HUDEP-2 (cell line): Measurements from ENCODE around the gene EVI5.
A peak's percentile ranks its signal among the peaks of the same experiment; 100 is the strongest.

ENCODE experiments used
- DNase-seq, 76 experiments: peaks; one replicate each; lab custom pipeline; 2025; ENCODE audit not compliant: unreplicated experiment in 76 of 76; lab: John Stamatoyannopoulos, UW

The EVI5 gene

DNA sequence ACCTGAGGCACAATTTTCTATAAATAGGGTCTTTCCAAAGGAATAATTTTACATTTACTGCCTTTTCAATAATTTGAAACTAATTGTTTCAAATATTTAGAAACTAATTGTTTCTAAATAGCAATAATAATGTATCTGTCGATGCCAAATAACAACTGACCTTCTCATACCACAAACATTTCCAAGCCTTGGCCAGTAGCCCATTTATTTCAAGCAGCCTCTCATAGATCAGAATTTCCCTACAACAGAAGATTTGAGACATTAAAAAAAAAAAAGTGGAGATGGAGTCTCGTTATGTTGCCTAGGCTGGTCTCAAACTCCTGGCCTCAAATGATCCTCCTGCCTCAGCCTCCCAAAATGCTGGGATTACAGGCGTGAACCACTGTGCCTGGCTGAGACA, 296.1 kb downstream of the EVI5 start:
- no peak for DNase-seq

GRCh38 chr1:92488416-92488815, 296.5 kb downstream of the EVI5 start:
- no peak for DNase-seq

GRCh38 chr1:92487078-92487605, 297.8 kb downstream of the EVI5 start:
- DNase-seq: no peak

DNA sequence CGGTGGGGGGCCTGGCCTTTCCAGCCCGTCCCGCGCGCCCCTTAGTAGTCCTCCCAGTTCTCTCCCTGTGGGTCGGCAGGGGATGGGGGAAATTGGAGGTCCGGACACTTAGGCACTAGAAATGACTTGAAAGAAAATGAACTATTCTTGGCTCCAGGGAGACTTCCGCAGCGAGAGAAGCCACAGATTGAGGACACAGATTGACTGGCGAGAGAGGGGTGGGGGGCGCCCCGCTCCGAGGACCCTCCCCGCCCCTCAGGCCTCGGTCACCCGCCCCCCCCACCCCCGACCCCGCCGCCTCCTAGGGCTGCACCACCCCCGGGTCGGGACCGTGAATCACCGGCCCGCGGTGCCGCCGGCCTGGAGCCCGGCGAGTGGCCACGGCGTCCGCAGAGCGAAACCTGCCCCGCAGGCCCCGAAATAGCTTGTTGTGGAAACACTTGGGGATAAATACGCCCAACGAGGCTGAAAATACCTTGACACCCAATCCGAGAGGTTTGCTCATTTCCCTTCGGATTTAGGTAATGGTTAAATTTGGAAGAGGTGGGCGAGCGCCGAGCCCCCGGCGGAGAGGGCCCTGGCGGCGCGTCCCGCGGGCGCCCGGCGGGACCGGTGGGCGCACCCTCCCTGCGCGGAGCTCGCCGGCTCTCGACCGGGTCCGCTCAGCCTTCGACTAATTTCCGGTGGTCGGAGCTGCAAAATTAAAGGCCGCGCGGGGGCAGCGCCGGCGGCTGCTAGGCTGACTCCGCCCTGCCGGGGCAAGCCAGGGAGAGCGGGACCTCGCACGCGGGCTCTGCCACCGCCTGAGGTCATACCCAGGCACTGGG, 298.4 kb downstream of the EVI5 start, which contains the start of gene GFI1:
TSS of gene GFI1 (minus strand) at position 675 of the 827 bp plus-strand sequence. CDS start 3,438 bp downstream, outside the sequence.
- peak in 9 of 76 experiments; percentile 7 to 32 (median 12) for DNase-seq

- DNase-seq: peak in 6 of 76 experiments; percentile 3 to 15 (median 10)
Measured at GRCh38 chr1:92485381-92486250, 299.3 kb downstream of the EVI5 start.

DNA sequence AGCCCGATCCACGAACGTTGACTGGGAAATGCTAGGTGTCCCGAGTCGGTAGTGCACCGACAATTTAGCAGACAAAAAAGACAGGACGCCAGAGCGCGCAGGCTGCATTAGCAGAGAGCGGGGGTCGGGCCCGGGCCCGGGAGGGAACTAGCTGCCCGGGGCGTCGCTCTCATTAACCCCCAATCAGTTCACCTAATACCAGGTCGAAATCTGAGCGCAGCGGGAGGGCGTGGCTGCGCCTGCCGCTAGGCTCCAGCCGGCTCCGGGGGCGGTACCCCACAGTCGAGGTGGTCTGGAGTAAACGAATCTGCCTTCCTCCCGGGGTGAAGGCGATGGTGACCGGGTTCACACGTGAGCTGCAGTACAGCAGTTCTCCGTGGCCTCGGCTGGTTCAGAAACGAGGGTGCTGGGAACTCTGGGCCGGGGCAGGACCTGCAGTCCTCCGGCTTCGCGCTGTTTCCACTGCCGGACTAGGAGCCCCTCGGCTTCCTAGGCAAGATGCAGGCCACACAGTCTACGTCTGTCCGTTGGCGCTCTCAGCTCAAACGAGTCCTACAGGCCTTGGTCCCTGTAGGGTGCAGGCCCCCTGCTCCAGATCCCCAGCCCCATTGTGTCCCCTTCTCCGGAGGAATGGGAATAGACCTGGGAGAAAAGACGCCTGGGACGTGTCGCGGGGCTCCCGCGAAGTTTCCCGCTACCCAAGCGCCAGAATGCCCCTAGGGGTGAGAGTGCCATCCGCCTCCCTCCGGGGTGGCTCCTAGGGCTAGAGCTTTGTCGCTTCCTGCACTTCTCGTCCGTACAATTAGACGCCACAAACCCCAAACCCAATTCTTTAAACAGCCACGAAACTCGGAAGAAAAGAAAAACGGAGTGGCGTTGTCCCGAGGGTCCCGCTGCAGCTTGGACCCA, 300.2 kb downstream of the EVI5 start:
- DNase-seq: peak in 2 of 76 experiments; percentile 16 to 18

GRCh38 chr1:92483610-92484471, 301.1 kb downstream of the EVI5 start:
- no peak for DNase-seq

- DNase-seq: no peak
Measured at GRCh38 chr1:92482665-92483609, 302.0 kb downstream of the EVI5 start.

GRCh38 chr1:92481971-92482664, 302.8 kb downstream of the EVI5 start:
- DNase-seq: no peak

DNA sequence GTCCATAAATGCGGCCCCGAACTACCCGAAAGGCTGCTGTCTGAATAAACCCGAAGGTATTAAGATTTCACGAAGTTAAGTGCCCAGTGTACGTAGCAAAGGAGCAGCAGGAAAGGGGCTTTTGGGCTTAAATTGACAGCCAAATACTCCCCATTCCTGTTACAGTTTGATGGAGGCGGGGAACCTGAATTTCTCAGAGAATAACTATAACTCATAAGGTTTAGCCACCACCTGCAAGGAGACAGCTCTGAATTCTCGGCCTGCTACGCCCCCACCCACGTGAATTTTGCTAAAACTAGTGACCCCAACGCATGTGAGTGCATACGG, 303.3 kb downstream of the EVI5 start:
- no peak for DNase-seq

DNA sequence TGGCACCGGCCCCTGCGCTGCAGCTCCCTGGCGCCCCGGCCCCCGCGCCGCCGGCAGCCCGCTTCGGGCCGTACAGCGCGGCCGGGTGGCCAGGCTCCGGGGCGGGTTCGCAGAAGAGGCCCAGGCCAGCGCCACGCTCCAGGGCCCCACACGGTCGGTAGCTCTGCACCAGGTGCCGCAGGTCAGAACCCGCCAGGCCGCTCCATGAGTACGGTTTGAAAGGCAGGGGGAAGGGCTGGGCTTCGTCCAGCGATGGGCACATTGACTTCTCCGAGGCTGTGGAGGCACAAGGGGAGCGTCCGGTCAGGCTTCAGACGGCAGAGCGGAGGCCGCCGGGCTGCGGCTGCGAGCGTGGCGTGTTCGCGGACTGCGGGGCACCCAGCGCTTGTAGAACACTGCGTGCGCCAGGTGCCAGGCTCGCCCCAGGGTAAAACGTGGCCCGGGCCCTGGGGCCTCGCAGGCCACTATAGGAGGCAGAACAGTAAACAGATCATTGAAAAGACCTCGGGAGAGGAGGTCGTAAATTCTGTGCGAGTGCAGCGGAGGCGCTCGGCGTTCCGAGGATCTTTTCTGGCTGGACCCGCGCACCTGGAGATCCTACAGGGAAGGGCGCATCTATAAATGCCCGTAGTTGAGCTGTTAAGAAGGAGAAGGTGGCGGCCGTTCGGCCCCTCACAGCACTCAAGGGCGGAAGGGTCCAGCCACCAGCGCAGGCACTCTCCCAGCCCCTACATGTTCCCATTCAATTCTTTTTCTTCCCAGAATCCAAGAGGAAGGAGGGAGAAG, 303.9 kb downstream of the EVI5 start:
- DNase-seq: no peak

DNA sequence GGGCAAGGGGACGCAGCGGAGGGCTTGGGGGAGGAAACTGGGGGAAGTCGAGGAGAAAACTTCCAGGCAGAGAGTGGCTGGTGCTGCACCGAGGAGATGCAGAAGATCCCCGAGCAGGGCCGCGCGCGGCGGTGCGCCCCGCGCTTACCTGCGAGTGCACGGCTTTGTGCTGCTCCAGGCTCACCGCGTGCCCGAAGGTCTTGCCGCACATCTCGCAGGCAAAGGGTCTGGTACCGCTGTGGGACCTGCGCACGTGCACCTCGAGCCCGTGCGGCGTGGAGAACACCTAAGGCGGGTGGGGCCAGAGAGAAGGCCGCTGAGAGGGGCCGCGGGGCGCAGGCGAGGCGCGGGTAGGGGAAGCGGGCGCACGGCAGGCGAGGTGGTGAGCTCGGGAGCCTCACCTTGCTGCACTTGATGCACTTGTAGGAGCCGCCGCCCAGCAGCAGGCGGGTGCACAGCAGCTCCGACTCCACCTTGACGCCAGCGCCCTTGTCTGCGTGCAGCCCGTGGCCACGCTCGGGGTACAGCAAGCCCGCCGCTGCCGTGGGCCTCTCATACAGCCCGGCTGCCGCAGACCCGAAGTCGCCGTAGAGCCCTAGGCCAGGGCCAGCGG, 304.6 kb downstream of the EVI5 start:
- no peak for DNase-seq

DNA sequence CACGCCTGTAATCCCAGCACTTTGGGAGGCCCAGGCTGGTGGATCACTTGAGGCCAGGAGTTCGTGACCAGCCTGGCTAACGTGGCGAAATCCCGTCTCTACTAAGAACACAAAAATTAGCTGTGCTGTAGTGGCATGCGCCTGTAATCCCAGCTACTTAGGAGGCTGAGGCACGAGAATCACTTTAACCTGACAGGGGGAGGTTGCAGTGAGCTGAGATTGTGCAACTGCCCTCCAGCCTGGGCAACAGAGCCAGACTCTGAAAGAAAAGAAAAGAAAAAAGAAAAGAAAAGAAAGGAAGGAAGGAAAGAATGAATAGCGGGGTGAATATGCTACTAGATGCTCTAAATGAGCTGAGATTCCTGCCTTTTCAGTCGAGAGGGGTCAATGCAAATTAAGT, 305.3 kb downstream of the EVI5 start:
- no peak for DNase-seq

DNA sequence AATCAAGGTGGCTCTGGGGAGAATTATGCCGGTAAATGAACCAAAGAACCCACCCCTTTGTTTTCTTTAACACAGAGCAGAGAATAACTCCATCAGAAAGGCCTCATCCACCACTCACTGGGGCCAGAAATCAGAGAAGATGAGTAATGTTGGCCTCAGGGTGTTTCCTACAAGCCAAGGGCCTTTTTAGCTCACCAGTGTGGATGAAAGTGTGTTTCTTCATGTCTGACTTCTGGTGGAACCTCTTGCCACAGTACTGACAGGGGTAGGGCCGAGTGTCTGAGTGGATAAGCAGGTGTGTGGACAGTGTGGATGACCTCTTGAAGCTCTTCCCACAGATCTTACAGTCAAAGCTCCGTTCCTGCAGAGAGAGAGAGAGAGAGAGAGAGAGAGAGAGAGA, 306.5 kb downstream of the EVI5 start:
- no peak for DNase-seq

- DNase-seq: no peak
Measured at GRCh38 chr1:92476071-92476631, 308.8 kb downstream of the EVI5 start.

DNA sequence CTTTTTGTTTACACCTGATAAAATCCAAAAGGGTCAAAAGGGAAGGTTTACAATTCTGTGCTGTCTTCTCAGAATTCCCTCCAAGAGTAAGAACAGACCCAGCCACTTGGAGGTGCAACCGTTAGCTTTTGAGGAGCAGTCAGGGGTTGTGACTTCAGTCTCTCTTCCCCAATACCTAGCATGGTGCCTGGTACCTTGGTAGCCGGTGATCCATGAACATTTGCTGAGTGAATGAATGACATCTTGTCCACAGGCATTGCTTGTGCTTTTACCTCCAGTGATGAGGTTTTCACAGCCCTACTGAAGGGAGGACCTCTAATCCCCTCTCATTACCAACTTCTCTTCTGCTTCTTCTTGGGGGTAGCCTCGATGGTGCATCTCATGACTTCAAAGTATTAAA, 309.9 kb downstream of the EVI5 start:
- DNase-seq: no peak
